H1 (cell line): ENCODE results near the gene ERP29.

ENCODE experiments used
- ATF3 ChIP-seq: IDR thresholded peaks from 2 replicates; pipeline ENCODE4 v1.6.1; 2011; ENCODE audit warnings: low read depth, mild to moderate bottlenecking, low read length; ENCODE audit not compliant: insufficient read depth
- CEBPB ChIP-seq: IDR thresholded peaks from 2 replicates; pipeline ENCODE4 v1.6.1; 2012; ENCODE audit warnings: low read depth, low read length
- CHD1 ChIP-seq: IDR thresholded peaks from 2 replicates; pipeline ENCODE4 v1.6.1; 2012; ENCODE audit warnings: low read depth, low read length, improper control_type of control experiment
- CHD2 ChIP-seq: IDR thresholded peaks from 2 replicates; pipeline ENCODE4 v1.6.1; 2012; ENCODE audit warnings: low read length, improper control_type of control experiment
- CTCF ChIP-seq, 3 experiments: IDR thresholded peaks; 1 replicate in 2 of 3; 2 replicates in 1 of 3; pipeline versions ENCODE4 v1.5.1 to v1.6.1; 2011; ENCODE audit warnings: low read length in 3 of 3, mild to moderate bottlenecking in 3 of 3, inconsistent platforms in 2 of 3, low read depth in 1 of 3, moderate library complexity in 1 of 3; ENCODE audit not compliant: insufficient read depth in 1 of 3; ENCODE audit errors: control extremely low read depth in 1 of 3
- EP300 ChIP-seq, 2 experiments: IDR thresholded peaks; 1 replicate in 1 of 2; 2 replicates in 1 of 2; pipeline ENCODE4 v1.6.1; 2011 to 2012; ENCODE audit warnings: low read depth in 2 of 2, low read length in 2 of 2, mild to moderate bottlenecking in 2 of 2, borderline replicate concordance in 1 of 2, inconsistent platforms in 1 of 2, moderate library complexity in 1 of 2
- EZH2 ChIP-seq: fragments of 200-600 bp; sonication (generic); IDR thresholded peaks from 2 replicates; pipeline ENCODE4 v1.7.1; 2012; ENCODE audit warnings: low read depth, mild to moderate bottlenecking, moderate library complexity, low read length, inconsistent platforms; ENCODE audit not compliant: severe bottlenecking
- JUND ChIP-seq: IDR thresholded peaks from 2 replicates; pipeline ENCODE4 v1.6.1; 2011; ENCODE audit warnings: mild to moderate bottlenecking, improper control_type of control experiment, low read length
- POLR2A ChIP-seq, 2 experiments: IDR thresholded peaks; 1 replicate in 1 of 2; 2 replicates in 1 of 2; pipeline ENCODE4 v1.6.1; 2011; ENCODE audit warnings: low read depth in 2 of 2, low read length in 2 of 2, mild to moderate bottlenecking in 2 of 2; ENCODE audit errors: control extremely low read depth in 1 of 2
- POLR2AphosphoS5 ChIP-seq: IDR thresholded peaks from 2 replicates; pipeline ENCODE4 v1.6.1; 2011; ENCODE audit warnings: low read depth, low read length
- SRF ChIP-seq: IDR thresholded peaks from 2 replicates; pipeline ENCODE4 v1.6.1; 2011; ENCODE audit warnings: mild to moderate bottlenecking, low read depth, low read length, moderate library complexity
- SUZ12 ChIP-seq: fragments of 200-600 bp; sonication (generic); IDR thresholded peaks from 2 replicates; pipeline ENCODE4 v1.6.1; 2012; ENCODE audit warnings: mild to moderate bottlenecking, inconsistent platforms, low read length, moderate library complexity, mixed read lengths
- TAF1 ChIP-seq: IDR thresholded peaks from 2 replicates; pipeline ENCODE4 v1.6.1; 2011; ENCODE audit warnings: mild to moderate bottlenecking, low read depth, low read length
- ZNF274 ChIP-seq: IDR thresholded peaks from 2 replicates; pipeline ENCODE4 v1.7.0; 2012; ENCODE audit warnings: low read length, borderline replicate concordance; ENCODE audit errors: extremely low read depth

GRCh38 chr12:111991535-111991934, 21.7 kb upstream of the ERP29 start:
- no peak for TF ChIP-seq ATF3
- no peak for TF ChIP-seq TAF1
- TF ChIP-seq CEBPB, result no peak
- TF ChIP-seq POLR2AphosphoS5, result no peak
- TF ChIP-seq CTCF (IDR thresholded peaks at IDR 0.05; ENCODE audit: control extremely low read depth in 1 of 3, insufficient read depth in 1 of 3, low read depth in 1 of 3, low read length in 3 of 3), result no peak
- no peak for TF ChIP-seq POLR2A (IDR thresholded peaks at IDR 0.05; ENCODE audit: control extremely low read depth in 1 of 2, low read depth in 2 of 2, low read length in 2 of 2)
- no peak for TF ChIP-seq JUND
- TF ChIP-seq CHD1, result no peak
- no peak for TF ChIP-seq CHD2
- no peak for TF ChIP-seq SRF
- no peak for TF ChIP-seq SUZ12
- TF ChIP-seq EP300 (IDR thresholded peaks at IDR 0.05; ENCODE audit: borderline replicate concordance in 1 of 2, low read depth in 2 of 2, low read length in 2 of 2), result no peak
- TF ChIP-seq ZNF274, result no peak
- TF ChIP-seq EZH2, result no peak
